LNCAP (cell line): ENCODE data around the gene CPNE9.

ENCODE experiments used
- TF ChIP-seq, protein P1 (sequence below): fragments of 450-650 bp; IDR thresholded peaks from 2 replicates; pipeline ENCODE4 v1.5.1; 2017; ENCODE audit warnings: mild to moderate bottlenecking

Gene CPNE9, protein sequence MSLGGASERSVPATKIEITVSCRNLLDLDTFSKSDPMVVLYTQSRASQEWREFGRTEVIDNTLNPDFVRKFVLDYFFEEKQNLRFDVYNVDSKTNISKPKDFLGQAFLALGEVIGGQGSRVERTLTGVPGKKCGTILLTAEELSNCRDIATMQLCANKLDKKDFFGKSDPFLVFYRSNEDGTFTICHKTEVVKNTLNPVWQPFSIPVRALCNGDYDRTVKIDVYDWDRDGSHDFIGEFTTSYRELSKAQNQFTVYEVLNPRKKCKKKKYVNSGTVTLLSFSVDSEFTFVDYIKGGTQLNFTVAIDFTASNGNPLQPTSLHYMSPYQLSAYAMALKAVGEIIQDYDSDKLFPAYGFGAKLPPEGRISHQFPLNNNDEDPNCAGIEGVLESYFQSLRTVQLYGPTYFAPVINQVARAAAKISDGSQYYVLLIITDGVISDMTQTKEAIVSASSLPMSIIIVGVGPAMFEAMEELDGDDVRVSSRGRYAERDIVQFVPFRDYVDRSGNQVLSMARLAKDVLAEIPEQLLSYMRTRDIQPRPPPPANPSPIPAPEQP

GRCh38 chr3:9703736-9704346 lies at the start of gene CPNE9:
CPNE9 (plus strand) TSS chr3:9703833; CDS start chr3:9703997, 164 bp downstream.
- TF ChIP-seq, protein P1, sequence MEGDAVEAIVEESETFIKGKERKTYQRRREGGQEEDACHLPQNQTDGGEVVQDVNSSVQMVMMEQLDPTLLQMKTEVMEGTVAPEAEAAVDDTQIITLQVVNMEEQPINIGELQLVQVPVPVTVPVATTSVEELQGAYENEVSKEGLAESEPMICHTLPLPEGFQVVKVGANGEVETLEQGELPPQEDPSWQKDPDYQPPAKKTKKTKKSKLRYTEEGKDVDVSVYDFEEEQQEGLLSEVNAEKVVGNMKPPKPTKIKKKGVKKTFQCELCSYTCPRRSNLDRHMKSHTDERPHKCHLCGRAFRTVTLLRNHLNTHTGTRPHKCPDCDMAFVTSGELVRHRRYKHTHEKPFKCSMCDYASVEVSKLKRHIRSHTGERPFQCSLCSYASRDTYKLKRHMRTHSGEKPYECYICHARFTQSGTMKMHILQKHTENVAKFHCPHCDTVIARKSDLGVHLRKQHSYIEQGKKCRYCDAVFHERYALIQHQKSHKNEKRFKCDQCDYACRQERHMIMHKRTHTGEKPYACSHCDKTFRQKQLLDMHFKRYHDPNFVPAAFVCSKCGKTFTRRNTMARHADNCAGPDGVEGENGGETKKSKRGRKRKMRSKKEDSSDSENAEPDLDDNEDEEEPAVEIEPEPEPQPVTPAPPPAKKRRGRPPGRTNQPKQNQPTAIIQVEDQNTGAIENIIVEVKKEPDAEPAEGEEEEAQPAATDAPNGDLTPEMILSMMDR, result no peak

DNA sequence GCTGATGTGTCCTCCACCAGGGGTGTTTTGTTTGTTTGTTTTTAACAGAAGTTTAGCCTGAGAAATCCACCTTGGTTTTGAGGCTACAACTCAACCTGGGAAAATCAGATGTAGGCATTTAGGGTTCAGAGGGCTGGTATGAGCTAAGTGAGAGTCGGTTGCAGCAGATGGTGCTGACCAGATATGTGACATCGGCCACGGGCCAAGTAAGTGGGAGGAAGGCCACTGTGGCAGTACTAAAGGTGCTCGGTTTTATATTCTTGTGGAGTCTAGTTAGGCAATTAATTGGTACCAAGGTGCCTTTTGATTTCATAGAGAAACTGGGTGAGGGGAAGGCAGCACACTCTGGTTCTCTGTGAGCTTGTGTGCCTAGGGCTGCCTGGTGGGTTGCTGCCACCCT lies 43.8 kb upstream of the CPNE9 start:
- TF ChIP-seq, protein P1, result no peak

GRCh38 chr3:9660972-9661371 lies 42.7 kb upstream of the CPNE9 start:
- TF ChIP-seq, protein P1, result no peak

DNA sequence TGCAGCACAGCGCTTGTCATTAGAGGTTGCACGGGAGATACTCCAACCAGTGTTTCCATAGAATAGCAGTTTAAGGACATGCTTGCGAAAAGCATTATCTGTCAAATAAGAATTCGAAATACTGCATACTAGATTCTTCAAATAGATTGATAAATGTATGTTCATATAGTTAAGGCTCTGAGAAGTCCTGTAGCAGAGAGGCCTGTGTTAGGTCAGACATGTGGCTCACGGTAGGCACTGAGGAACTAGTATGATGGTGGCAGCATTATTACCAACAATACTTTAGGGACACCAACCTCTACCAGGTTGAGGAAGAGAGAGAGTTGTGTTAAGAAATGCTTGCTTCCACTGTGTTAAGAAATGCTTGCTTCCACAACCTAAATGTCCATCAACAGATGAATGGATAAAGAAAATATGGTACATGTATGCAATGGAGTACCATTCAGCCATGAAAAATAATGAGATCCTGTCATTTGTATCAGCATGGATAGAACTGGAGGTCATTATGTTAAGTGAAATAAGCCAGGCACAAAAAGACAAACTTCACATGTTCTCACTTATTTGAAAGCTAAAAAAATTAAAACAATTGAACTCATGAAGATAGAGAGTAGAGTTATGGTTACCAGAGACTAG lies 39.4 kb upstream of the CPNE9 start:
- TF ChIP-seq, protein P1, result no peak

- TF ChIP-seq, protein P1, result no peak
Measured at GRCh38 chr3:9666704-9667445, 36.8 kb upstream of the CPNE9 start.

GRCh38 chr3:9669277-9669676 lies 34.4 kb upstream of the CPNE9 start:
- TF ChIP-seq, protein P1, result no peak
